Activated naive CD4-positive, alpha-beta T cell (primary cell): ENCODE measurements around the gene BAG5.
A peak's percentile ranks its signal among the peaks of the same experiment; 100 is the strongest.
"Not testable (repeated sequence)": the region's sequence is repeated elsewhere in the genome, so short reads cannot be mapped to it uniquely, and the experiment has no call there.

Experiments
- DNase-seq, 4 experiments: peaks; one replicate each; lab custom pipeline; 2025; lab: John Stamatoyannopoulos, UW

BAG5 gene

DNA sequence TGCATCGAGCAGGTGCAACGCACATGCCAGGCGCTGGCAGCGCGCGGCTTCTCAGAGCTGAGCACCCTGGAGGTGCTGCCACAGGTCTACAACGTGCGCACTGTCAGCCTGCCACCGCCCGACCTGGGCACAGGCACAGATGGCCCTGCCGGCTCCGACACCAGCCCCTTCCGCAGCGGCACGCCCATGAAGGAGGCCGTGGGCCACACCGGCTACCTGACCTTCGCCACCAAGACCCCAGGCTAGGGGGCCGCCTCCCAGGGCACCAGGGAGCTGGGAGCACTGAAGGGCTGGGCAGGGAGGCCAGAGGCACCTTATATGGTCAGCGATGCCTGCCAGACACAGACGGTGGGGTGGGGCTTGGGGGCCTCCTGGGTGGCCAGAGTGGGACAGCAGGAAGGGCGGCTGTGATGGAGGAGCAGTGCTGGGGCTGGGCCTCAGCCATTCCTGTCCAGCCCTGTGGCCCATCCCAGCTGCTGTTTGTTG lies 27.8 kb downstream of the BAG5 start:
- DNase-seq = no peak

DNA sequence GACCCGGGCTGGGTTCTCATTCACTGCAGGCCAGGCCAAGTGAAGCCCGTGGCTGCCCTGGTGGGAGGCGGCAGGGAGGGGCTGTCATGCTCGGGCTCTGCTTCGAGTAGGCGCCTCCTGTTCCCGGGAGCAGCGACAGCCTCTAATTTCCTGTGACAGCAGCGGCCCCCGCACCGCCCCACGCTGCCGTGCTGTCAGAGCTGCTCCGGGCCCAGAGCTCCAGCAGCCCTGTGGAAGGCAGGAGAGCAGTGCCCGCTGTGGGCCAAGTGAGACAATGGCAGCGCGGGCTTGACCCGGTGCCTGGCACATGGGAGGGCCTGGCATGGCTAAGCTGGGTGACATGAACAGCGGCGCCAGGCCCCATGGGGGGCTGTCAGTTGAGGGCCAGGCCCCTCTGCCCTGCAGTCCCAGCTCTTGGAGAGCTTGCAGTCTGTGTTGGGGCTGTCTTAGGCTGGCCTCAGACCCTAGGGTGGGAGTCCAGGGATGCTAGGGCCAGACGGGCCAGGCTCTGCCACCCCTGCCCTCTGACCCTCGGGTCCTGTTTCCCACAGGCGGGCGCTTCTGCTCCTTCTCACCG lies 28.4 kb downstream of the BAG5 start:
- no peak for DNase-seq

DNA sequence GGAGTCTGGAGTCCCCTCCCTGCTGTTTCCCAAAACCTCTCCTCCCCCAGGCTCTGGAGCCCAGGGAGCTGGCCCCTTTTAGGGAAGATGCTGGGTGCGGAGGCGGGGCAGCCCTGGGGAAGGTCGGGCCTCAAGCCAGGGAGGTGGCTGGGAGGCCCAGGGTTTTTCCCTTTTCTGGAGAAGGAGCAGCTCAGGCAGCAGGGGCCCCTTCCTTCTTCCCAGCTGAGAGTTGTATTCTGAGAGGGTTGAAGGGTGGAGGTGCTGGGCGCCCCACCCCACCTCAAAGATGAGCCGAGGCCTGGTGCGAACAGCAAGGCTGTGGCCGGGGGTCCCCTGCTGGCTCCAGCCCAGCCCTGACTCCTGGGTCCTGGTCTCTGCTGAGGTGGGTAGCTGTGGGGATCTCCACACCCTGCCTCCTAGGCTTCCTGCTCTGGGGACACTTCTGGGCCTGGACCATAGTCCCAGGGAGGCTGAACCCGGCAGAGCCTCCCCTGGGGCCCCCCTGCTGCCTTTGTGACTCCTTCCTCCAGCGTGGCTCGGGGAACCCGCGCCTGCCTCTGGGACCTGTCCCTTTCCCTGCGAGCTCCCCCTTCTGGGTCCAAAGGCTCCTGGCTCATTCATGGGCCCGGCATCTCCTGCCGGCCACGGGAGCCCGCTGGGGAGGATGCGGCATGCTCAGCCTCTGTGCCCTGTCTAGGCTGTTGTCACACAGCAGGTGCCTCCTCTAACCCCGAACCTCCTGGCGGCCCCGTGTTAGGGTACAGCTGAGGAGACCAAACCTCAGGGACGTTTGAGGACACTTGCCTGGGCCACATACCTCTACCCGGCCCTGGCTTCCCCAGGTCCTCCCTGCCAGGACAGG lies 29.1 kb downstream of the BAG5 start:
- DNase-seq = no peak

DNA sequence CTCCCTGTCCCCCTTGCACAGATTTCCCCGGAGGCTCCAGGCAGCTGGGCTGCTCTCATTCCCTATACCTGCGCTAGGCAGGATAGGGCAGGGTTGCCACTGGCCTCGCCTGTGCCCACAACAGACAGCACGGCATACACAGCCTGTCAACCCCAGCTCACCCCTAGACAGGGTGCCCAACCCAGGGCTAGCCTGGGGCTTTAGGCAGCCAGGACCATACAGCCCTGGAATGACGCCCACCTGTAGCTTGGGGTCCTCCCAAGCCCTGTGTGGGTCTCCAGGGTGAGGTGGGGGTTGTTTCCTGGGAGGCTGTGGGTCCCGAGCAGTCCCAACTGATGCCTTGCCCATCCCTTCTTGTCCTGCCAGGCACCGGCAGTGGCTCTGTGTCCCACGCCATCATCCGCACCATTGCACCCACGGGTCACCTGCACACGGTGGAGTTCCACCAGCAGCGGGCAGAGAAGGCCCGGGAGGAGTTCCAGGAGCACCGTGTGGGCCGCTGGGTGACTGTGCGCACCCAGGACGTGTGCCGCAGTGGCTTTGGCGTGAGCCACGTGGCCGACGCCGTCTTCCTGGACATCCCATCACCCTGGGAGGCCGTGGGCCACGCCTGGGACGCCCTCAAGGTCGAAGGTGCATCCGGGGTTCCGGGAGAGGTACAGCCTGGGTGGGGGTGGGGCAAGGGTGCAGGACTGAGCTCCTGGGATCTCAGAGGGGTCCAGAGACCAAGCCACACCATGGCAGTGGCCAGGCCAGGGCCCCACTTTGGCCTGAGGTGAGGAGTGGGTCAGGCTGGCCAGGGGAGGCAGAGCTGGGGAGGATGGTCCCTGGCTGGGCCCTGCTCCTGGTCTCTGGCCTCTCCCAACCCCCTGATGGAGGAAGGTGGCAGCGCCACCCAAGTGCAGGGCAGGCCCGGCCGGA lies 30.0 kb downstream of the BAG5 start:
- DNase-seq = no peak

DNA sequence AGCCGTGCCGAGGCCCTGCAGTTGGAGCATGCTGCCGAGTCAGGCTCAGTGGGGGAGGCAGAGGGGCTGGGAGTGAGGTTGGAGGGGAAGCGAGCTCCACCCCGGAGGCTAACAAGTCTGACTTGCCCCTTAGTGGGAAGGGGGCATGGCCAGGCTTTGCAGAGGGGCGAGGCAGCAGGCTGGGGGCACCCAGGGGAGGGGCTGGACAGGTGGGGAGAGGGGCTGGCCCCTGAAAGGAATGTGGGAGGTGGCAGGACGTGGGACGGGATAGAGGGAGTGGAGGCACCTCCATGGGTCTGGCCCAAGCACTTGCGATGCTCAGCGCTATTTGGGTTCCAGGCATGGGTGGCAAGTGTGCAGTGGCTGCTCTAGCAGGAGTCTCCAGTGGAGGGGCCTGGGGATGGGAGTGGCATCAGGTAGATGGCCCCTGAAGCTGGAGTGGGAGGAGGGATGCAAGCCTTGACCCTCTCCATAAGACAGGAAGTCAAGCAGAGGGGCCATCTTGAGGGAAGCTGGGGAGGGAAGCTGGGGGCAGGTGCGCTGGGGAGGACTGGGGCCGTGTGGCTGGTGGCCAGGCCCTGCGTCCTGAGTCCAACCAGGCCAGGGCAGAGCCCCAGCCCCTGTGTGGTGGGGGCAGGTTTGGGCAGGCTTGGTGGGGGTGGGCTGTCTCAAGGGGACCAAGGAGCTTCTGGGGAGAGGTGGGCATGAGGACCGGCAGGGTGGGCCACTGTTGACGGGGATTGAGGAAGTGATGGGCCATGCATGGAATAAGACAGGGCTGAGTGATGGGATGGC lies 30.8 kb downstream of the BAG5 start:
- no peak for DNase-seq

DNA sequence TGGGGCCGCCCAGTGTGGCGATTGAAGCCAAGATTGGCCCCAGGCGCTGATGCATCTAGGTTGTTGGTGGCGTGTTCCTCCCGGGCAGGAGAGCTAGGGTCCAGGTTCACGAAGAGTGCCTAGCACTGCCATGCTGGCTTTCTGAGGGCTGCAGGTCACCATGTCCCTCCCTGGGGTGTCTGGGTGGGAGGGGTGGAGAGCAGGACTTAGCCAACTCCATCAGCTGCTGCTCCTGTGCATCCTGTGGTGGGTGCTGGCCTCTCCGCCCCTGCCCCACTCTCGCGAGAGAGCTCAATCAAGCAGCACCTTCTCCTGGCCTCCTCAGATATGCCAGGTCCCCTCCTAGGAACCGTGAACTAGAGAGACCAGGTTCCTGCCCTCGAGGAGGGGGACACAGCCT lies 31.6 kb downstream of the BAG5 start:
- no peak for DNase-seq

DNA sequence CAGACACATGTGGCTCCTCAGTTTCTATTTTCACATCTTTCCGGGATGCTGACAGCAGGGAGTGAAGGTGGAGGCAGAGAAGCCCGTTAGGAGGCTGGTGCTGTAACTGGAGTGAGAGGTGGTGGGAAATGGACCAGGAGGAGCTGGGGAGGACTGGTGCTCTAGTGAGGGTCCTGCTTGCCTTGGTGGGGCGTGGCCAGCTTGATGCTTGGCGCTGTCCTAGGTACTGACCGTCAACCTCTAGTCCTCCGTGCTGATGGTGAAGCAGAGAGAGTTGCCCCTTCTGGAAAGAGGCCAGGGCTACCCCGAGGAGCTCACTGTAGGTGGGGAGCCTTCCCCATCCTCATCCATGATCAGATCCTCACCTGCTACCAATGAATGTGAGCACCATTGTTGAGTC lies 32.1 kb downstream of the BAG5 start:
- DNase-seq = no peak

DNA sequence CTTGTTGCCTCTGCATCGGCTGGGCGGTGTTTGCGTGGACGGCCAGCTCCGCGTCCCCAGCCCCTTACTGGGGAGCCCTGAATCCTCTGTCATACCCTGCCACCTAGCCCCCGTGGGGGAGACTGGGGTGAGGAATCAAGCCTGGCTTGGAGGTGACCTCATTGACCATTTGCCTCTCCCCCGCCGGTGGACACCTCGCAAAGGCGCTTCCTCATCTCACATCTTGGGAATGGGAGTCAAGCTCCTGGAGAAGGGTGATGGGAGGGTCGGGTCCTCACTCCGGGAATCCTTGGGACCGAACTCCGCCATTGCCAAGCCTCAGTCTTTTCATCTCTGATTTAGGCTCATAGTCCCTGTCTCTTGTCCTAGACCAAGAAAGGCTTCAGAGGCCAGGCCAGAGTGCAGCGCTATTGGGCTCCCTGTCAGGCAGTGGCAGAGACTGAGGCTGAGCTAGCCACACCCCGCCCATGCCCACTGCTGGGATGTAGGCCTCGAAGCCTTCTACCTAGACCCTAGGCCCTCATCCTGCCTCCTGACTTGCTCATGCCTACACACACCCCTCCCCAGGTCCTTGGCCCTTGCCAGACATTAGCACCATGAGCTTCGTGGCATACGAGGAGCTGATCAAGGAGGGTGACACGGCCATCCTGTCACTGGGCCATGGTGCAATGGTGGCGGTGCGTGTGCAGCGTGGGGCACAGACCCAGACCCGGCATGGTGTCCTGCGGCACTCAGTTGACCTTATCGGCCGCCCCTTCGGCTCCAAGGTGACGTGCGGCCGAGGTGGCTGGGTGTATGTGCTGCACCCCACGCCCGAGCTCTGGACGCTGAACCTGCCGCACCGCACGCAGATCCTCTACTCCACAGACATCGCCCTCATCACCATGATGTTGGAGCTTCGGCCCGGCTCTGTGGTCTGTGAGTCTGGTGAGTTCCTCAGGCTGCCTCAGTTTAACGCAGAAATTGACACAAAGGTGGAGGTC lies 32.8 kb downstream of the BAG5 start:
- no peak for DNase-seq

DNA sequence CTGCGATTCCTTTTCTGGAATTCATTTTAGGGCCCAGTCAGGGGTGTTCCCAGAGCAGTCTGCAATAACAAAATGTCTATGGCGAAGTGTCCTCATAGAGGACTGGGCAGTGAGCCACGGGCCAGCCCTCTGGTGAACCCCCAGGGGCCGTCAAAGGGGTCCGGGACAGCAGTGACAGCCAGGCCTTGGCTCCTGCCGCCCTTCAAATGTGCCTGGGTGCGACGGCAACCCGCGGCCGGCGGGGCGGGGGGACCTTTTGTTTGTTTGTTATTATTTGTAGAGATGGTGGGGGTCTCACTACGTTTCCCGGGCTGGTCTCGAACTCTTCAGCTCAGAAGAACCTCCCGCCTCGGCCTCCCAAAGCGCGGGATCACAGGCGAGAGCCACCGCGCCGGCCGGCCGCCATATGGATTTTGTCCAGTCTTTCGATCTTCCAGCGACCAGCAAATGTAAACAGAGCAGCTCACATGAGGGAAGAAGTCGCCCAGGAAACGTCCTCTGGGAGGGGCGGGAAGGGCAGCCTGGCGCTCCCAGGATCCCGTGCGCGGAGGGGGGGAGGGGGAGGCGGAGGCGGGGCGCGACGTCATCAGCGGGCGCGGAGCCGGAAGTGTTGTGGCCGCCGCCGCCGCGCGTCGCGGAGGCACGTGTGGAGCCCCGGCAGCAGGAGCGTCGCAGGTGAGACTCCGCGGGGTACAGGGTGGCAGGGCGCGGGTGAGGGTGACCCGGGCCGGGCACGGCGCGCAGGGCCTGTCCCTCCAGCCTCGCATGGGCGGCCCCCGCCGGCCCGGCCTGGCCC lies 33.7 kb downstream of the BAG5 start, which contains the start of gene TRMT61A:
TSS of gene TRMT61A (plus strand) at position 610 of the 796 bp plus-strand sequence. CDS start 783 bp downstream, outside the sequence.
- peak; percentile 49 to 78 (median 66) for DNase-seq

DNA sequence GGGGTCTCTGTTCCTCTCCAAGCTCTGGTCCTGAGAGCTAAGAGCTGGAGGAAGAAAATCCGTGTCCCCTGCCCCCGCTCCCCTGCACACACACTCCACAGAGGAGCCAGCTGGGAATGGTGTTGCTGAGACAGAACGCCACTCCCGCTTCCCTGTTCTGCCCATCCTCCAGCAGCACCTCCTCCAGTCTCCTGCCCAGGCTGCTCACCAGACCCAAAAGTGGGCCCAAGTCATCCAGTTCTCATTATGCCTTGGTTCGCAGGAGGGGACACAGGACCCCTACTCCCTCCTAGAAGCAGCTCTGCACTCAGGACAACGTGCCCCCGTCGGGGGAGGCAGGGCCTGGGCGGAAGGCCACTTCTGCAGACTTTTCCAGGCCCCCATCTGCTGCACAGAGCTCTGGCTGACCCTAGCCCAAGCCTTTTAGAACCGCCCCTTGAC lies 34.3 kb downstream of the BAG5 start:
- no peak for DNase-seq

DNA sequence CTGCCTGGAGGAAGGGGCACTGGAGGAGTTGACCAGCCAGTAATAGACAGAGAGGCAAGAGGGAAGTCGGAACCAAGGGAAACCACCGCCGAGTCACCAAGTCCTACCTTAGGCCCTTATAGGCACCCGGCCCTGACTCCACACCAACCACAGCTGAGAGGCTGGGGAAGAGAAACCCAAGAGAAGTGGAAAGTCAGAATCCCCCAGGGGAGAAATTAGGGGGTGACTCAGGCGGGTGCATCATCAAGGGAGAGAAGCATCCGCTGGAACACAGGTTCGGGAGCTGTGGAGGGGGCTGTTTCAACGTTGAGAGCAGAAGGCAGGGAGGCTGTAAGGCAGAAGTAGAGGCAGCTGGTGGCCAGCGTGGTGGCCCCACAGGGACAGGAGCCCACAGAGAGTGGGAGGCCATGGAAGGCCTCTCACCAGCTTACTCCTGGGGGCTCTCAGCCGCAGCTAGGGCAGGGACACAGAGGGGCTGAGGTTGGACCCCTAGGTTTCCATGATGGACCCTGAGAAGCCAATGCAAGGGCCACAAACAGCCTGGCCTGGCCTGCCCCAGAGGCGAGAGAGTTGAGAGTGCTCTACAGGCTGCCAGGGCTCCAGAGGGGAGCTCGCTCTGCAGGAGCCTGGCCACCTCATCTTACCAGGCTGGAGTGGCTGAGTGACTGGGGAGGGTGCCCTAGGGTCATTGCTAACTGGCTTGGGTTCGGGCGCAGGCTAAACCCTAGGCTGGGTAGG lies 34.9 kb downstream of the BAG5 start:
- DNase-seq = no peak

DNA sequence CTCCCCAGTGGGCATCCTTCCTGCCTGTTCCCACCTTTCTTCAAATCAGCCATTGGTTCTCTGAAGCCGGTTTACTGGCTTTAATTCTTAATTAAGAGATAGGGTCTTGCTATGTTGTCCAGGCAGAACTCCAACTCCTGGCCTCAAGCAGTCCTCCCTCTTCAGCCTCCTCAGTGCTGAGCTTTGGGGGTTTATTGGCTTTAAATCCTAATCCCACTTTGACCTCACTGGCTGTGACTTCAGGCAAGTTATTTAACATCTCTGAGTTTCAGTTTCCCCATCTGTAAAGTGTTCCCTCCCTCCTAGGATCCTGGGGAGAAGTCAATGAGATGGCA lies 35.6 kb downstream of the BAG5 start:
- no peak for DNase-seq

DNA sequence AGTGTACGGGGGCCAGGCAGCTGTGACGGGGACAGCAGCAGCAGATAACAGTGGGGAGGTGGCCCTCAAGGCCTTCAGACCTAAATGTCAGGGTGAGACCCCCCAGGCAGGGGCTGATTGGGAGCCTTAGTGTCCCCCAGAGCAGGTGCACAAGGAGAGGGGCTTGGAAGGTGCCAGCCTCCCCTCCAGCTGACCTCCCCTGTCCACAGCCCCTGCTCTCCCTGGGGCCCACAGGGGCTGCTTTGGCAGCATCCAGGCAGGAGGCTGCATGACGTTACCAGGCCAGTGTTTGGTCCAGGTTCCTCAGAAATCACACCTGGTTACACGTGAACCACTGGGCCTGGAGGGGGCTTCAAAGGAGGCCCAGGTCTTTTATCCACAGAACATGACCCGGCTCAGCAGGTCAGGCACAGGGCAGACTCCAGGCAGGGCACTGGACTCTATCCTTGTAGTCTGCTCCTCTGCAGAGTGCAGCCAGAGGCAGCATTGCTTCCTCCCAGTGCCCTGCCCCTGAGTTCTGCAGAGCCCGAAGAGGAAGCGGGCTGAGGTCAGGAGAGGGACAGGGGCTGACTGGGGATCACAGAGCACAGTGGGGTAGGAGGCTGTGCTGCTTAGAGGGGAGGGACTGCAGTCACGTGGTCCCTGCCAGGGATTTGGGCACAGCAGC lies 36.1 kb downstream of the BAG5 start:
- no peak for DNase-seq

DNA sequence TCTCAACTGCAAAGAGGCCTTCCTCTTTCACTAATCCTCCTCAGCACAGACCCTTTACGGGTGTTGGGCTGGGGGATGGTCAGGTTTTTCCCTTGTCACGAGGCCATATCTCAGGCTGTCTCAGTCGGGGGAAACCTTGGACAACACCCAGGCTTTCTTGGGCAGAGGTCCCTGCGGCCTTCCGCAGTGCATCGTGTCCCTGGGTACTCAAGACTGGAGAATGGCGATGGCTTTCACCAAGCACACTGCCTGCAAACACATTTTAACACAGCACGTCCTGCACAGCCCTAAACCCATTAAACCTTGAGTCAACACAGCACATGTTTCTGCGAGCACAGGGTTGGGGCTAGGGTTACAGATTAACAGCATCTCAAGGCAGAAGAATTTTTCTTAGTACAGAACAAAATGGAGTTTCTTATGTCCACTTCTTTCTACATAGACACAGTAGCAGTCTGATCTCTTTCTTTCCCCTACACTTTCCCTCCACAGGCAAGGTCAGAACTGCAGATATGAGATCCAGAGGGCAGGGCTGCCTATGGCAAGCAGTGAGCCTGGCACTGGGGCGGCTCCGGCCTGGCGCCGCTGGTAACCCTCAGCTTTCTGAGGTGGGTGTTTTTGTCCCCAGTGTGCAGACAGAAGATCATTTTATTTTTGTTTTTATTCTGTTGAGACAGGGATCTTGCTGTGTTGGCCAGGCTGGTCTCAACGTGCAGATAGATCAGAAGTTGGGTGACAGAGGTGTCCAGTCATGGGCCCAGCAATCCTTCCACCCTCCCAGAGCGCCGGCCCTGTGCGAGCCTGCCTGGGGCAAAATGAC lies 36.8 kb downstream of the BAG5 start:
- DNase-seq = not testable (repeated sequence)

DNA sequence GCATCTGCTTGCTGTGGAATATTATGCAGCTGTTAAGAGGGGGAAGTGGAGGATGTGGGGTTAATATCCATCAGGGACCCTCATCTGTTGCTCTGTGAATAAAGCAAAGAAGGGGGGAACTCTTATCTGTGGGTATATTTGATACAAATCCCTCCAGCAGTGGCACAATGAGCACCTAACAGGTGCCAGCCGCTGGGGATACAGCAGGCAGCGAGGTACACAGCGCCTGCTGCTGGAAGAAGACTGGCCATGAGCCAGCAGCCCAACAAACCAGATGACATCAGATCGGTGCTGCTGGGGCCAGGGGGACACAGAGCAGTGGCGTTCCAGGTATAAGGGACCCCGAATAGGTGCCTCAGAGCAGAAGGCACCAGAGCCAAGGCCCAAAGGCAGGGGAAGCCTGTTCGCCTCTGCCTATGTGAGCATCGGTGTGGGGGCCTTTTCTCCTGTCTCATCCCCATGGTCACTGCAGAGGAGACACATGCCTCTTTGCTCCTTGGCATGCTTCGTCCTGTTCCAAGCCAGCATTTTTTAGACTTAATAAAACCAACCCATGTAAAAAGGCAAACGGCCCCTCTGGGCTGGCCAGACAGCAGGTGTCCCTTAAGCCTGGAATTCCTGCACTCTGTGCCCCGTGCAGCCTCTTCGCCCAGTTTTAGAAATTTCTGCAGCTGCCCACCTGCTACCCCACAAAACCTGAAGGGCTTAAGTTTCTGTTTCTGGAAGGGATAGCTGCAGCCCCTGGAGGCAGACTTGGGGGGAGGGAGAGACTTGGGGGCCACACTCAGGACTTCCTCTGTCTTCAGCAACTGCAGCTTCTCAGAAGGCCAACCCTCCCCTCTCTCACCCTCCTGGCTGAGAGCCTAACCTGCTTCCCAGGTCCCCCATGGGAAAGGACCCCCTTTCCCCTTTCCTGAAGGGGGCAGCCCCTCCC lies 38.2 kb downstream of the BAG5 start:
- no peak for DNase-seq

DNA sequence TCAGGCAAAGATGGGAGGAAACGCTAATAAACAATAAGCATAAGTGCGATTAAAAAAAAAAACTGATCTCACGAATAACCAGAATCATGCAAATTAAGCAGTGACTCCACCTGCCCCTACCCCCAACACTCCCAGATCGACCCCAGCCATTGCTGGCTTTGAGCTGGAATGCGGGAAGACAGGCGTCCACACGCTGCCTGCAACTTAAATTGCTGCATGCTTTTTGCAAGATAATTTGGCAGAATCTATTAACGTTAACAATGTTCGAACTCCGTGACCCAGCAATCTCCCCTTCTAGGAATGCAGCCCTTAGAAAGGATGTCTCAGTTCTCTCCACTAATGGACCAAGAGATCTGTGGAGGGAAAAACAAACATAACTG lies 38.9 kb downstream of the BAG5 start:
- DNase-seq = no peak
